Esophagus squamous epithelium (tissue), 4 donors: ENCODE measurements around the gene CRACDL.

Source experiments
- CTCF ChIP-seq, 6 experiments: fragments of 450-650 bp in 4 of 6; fragments of 200-600 bp in 2 of 6; sonication (generic) in 2 of 6; IDR thresholded peaks; one replicate each; pipeline ENCODE4 v1.5.1; 2016 to 2019; ENCODE audit warnings: antibody characterized with exemption in 6 of 6, mild to moderate bottlenecking in 4 of 6, moderate library complexity in 4 of 6
- POLR2A ChIP-seq, 4 donors: fragments of 450-650 bp; IDR thresholded peaks; one replicate each; pipeline ENCODE4 v1.6.1; 2017; ENCODE audit warnings: antibody characterized with exemption in 4 of 4, mild to moderate bottlenecking in 4 of 4, moderate library complexity in 3 of 4

- TF ChIP-seq CTCF (IDR thresholded peaks at IDR 0.05) (no peak), POLR2A (IDR thresholded peaks at IDR 0.05) (no peak)
These were observed 112.5 kb downstream of the CRACDL start for GRCh38 chr2:98823196-98824170.
